HG03139 (cell line): Measurements from ENCODE around the gene ASAP3.

ENCODE experiments used
- ATAC-seq: cut with Tn5 transposase; IDR thresholded peaks from one replicate; pipeline ENCODE4 v1.9.1; 2021; ENCODE audit not compliant: unreplicated experiment

Gene ASAP3

GRCh38 chr1:23450894-23451293 is 33.1 kb downstream of the ASAP3 start:
- ATAC-seq = no peak

GRCh38 chr1:23449958-23450357 is 34.0 kb downstream of the ASAP3 start:
- no peak for ATAC-seq

GRCh38 chr1:23449306-23449705 is 34.7 kb downstream of the ASAP3 start:
- ATAC-seq = no peak

GRCh38 chr1:23448846-23449245 is 35.1 kb downstream of the ASAP3 start:
- ATAC-seq = no peak

GRCh38 chr1:23446661-23447310 is 37.2 kb downstream of the ASAP3 start:
- no peak for ATAC-seq

GRCh38 chr1:23444596-23445390 is 39.2 kb downstream of the ASAP3 start:
- no peak for ATAC-seq

- no peak for ATAC-seq
Measured at GRCh38 chr1:23444104-23444533, 39.9 kb downstream of the ASAP3 start.

GRCh38 chr1:23442751-23443150 is 41.2 kb downstream of the ASAP3 start:
- no peak for ATAC-seq

GRCh38 chr1:23441446-23442148 is 42.4 kb downstream of the ASAP3 start:
- ATAC-seq = no peak

GRCh38 chr1:23438545-23438944 is 45.4 kb downstream of the ASAP3 start:
- no peak for ATAC-seq

- no peak for ATAC-seq
Measured at GRCh38 chr1:23437355-23437664, 46.7 kb downstream of the ASAP3 start.

GRCh38 chr1:23436520-23437354 is 47.2 kb downstream of the ASAP3 start:
- ATAC-seq = no peak

- no peak for ATAC-seq
Measured at GRCh38 chr1:23434260-23434775, 49.7 kb downstream of the ASAP3 start.

- no peak for ATAC-seq
Measured at GRCh38 chr1:23433122-23433521, 50.9 kb downstream of the ASAP3 start.

GRCh38 chr1:23431431-23431830 is 52.5 kb downstream of the ASAP3 start:
- ATAC-seq = no peak

- no peak for ATAC-seq
Measured at GRCh38 chr1:23430803-23431202, 53.2 kb downstream of the ASAP3 start.

- no peak for ATAC-seq
Measured at GRCh38 chr1:23428136-23428905, 55.7 kb downstream of the ASAP3 start.

GRCh38 chr1:23427550-23427949 is 56.4 kb downstream of the ASAP3 start:
- no peak for ATAC-seq

- ATAC-seq = no peak
Measured at GRCh38 chr1:23426828-23427227, 57.2 kb downstream of the ASAP3 start.

- no peak for ATAC-seq
Measured at GRCh38 chr1:23425193-23425494, 58.8 kb downstream of the ASAP3 start.
